HG02678 (cell line): ENCODE results near the gene PTDSS2.
"Not testable (repeated sequence)": the region's sequence is repeated elsewhere in the genome, so short reads cannot be mapped to it uniquely, and the experiment has no call there.

Experiments
- ATAC-seq: cut with Tn5 transposase; IDR thresholded peaks from one replicate; pipeline ENCODE4 v1.9.1; 2021; ENCODE audit warnings: mild to moderate bottlenecking, moderate library complexity; ENCODE audit not compliant: unreplicated experiment

The PTDSS2 gene

DNA sequence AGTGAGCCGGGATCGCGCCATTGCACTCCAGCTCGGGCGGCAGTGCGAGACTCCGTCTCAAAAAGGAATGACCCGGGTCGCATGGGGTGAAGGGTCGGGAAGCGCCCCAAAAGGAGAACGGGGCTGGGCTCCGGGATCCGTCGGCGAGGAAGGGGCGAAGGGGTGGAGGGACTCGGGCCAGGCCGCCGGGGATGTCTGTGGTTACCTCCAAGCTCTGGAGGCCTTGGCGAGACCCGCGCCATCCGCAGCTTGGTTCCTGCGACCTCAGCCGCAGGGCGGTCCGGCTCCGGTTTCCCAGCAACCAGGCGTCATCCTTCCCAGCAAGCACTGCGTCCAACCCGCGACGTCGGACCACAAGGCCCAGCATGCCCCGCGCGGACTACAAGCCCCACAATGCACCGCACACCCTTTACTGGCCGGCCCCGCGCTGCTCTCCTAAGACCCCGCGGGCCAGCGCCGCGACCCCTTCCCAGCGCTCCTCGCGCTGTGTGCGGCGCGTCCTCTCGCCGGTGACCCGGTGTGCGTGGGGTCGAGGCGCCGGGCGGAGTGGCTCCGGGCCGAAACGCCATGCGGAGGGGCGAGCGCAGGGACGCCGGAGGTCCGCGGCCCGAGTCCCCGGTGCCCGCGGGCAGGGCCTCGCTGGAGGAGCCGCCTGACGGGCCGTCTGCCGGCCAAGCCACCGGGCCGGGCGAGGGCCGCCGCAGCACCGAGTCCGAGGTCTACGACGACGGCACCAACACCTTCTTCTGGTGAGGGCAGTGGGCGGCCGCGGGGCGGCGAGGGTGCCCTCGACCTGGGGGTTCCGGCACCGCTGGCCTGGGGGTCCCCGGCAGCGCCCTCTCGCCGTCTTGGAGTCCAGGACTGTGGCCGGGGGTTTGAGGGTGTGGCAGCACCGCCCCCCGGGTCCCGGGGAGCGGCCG is at the start of gene PTDSS2:
TSS of gene PTDSS2 (plus strand) at position 391 of the 920 bp plus-strand sequence. CDS start at position 568, 177 bp downstream.
- peak; percentile 85 for ATAC-seq

DNA sequence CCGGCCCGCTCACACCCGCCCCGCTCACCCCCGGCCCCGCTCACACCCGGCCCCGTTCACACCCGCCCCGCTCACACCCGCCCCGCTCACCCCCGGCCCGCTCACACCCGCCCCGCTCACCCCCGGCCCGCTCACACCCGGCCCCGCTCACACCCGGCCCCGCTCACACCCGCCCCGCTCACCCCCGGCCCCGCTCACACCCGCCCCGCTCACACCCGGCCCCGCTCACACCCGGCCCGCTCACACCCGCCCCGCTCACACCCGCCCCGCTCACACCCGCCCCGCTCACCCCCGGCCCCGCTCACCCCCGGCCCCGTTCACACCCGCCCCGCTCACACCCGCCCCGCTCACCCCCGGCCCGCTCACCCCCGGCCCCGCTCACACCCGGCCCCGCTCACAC is 48.9 kb upstream of the PTDSS2 start:
- ATAC-seq, result not testable (repeated sequence)

DNA sequence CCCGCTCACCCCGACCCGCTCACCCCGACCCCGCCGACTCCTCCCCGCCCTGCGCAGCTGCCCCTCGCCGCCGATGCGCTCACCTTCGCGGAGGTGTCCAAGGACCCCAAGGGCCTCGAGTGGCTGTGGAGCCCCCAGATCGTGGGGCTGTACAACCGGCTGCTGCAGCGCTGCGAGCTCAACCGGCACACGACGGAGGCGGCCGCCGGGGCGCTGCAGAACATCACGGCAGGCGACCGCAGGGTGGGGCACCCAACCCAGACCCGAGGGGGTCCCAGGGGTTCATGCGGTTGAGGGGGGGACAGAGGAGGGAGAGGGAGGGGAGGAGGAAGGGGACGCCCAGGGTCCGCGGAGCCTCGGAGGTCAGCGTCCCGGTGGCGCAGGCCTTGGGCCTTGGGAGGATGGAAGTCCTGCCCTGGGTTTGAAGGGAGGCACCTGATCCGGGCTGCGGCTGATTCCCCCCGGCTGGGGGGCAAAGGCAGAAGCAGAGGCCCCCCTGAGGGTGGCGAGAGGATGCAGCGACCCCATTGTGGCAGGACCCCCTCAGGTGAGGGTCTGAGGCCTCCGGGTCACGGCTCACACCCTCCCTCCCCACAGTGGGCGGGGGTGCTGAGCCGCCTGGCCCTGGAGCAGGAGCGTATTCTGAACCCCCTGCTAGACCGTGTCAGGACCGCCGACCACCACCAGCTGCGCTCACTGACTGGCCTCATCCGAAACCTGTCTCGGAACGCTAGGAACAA is 46.9 kb upstream of the PTDSS2 start:
- ATAC-seq, result no peak

DNA sequence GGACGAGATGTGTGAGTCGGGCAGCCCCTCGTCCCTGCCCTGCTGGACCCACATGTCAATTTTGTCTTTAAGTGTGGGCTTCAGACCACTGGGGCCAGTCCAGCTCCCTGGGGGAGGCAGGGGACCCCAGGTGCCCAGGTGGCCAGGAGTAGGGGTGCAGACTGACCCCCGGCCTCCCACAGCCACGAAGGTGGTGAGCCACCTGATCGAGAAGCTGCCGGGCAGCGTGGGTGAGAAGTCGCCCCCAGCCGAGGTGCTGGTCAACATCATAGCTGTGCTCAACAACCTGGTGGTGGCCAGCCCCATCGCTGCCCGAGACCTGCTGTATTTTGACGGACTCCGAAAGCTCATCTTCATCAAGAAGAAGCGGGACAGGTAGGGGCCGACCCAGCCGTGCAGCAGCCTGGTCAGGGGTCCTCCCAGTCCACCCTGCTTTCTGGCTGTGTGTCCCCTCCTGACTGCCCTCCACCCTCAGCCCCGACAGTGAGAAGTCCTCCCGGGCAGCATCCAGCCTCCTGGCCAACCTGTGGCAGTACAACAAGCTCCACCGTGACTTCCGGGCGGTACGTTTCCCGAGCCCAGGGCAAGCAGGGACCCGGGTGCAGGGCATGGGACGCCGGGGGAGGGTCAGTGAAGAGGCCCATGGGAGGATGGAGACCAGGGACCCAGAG is 46.2 kb upstream of the PTDSS2 start:
- ATAC-seq, result no peak

DNA sequence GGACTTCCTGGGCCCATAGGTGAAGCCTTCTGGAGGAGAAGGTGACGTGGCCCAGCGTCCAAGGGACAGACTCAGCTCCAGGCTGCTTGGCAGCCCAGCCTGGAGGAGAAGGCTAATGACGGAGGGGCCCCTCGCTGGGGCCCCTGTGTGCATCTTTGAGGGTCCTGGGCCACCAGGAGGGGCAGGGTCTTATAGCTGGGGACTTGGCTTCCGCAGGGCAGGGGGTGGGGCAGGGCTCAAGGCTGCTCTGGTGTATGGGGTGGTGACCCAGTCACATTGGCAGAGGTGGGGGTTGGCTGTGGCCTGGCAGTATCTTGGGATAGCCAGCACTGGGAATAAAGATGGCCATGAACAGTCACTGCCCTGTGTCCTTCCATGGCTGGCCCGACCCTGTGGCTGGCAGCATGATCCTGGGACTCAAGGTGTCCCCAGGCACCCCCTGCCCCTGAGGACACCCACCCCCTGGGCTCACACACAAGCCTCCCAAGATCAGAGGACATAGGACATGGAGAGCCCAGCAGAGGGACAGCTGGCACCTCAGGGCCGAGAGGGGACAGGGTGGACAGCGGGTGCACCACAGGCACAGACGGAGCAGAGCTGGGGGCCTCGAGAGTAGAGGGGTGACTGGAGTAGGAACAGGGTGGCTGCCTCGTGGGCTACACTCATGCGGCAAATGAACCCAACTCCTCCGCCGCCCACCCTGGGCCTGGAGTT is 45.4 kb upstream of the PTDSS2 start:
- no peak for ATAC-seq

DNA sequence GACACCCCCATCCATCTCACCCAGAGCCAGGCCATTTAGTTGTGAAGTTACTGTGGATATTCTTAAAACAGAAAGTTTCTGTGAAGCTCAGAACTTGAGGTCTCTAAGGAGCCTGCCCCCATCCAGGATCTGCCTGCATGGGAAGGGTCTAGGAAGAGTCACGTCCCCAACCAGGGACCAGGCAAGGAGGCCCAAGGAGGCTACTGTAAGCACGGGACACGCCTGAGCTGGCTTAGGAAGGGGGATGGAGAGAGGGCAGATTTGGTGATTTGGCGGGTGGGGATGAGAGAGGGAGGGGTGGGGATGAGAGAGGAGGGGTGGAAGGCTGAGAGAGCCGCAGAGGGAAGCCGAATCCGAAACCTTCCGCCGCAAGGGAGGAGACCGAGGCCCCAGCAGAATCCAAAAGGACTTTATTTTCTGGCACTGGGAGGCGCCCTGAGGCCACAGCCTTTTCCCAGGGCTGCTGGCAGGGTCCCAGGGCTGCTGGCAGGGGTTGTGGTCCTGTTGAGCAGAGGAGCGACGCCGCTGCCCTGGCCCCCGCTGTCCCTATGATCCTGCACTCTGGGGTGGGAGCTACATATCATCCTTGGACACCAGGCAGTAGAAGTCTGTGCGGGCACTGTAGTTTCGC is 44.6 kb upstream of the PTDSS2 start:
- ATAC-seq, result no peak

DNA sequence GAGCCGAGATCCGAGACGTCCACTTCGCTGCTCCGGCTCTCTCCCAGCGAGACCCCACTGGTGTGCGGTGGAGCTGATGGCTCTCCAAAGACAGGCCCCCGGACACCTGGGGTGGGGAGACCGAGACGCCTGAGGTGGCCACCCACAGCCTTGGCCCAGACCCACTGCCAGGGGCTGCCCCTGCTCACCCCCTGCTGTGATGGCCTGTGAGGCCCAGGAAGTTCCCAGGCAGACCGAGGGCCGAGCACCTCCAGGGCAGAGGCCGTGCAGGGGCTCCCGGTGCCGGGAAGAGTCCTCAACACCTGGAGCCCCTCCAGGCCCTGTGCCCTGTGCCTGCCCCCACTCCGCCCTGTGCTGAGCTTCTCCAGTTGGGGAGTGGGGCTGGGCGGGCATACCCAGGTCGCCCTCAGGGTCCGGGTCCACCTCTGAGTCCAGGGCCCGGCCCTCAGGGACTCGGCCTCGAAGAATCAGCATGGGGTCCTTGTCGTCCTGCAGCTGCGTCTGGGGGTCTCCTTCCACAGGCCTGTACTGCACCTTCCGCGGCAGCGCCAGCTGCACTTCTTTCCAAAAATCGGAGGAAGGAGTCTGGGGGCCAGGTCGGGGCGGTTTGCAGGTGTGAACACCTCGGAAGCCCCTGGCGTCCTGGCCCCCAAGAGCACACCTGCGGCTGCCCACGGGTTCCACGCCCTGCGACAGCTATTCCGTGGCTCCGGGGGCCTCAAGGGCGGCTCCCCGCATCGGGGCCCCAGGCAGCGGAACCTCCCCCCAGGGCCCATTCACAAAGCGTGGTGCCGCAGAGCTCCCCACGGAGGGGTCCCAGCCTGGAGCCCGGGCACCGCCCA is 43.9 kb upstream of the PTDSS2 start:
- ATAC-seq, result no peak

DNA sequence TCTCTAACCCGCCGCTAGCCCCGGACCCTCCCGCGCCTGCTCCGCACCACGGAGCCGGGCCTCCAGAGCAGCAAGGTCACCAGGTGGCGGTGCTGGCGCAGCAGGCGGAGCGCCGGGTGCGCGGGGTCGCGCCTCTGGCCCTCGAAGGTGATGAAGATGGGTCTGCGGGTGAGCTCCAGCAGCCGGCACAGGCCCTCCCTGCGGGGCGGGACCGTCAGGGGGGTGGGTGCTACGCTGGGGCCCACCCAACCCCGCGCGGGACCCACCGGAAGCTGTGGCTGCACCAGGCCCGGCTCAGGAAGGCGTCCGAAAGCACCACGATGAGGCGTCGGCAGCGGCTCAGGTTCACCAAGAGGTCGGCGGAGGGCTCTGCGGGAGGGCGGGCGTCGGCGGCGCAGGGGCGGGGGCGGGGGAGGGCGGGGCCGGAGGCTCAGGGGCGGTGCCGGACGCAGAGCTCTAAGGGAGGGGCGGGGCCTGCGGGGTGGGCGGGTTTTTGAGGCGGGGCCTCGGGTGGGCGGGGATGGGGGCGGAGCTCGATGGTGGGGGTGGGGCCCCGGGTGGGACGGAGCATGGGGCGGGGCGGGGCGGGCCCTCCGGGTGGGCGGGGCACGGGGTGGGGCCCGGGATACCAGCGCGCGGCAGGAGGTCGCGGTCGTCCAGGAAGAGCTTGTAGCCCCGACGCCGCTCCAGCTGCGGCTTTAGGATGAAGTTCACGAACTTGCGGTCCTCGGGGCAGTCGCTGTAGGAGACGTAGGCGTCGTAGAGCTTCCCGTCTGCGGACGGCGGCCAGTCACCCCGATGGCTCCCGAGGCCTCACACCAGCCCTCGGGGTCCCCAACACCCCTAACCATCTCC is 43.1 kb upstream of the PTDSS2 start:
- peak; percentile 79 for ATAC-seq

DNA sequence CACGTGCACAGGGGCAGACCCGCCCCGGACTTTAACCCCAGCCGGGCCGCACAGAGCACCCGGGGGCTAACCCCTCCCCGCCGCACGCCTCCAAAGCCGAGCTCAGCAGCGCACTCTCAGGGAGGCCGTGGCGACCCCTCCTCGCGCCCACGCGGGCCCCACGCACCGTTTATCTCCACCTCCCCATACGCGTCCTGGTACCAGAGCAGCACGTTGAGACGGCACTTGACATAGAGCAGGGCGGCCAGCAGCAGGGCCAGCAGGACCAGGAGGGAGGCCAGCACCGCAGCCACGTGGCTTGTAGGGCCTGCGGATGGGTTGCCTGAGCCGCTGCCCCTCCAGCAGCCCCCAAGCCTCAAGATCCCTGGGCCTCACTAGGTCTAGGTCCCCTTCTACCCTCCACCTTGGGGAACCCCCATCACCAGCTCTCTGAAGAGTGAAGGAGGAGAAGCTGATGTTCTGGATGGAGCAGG is 42.4 kb upstream of the PTDSS2 start:
- ATAC-seq, result no peak

DNA sequence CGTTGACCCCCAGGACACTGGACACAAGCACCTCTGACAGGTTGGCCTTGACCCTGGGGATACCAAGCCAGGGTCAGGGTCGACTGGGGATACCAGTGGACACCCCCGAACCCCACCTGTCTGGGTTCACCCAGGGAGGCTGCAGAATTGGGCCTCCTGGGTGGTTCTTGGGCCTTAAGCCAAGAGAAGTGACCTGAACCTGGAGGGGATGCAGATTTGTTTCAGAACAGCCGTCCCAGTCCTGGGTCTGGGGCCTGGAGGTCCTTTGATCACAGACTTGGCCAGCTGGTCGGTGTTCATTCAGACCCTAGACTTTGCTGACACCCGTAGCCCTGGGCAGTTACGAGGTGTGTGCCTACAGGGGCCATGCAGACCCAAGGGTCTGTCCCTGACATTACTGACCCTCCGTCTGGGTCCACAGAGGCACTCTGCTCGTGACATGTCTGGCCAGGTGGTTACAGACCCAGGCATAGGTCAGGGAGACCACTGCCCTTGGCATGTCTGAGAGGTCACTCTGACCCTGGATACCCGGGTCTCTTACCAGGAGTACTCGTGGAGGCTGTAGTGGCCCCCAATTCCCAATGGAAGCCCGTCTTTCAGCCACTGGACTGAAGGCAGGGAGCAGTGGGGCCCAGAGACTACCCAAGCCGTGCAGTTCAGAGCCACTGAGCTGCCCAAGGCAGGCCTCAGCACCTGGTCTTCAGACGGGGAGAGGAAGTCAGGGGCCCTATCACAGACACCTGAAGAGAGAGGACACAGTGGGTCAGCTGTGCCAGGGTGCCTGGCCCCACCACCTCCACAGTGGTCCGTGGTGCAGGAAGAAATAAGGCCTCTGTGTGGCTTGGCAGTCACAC is 41.7 kb upstream of the PTDSS2 start:
- no peak for ATAC-seq

DNA sequence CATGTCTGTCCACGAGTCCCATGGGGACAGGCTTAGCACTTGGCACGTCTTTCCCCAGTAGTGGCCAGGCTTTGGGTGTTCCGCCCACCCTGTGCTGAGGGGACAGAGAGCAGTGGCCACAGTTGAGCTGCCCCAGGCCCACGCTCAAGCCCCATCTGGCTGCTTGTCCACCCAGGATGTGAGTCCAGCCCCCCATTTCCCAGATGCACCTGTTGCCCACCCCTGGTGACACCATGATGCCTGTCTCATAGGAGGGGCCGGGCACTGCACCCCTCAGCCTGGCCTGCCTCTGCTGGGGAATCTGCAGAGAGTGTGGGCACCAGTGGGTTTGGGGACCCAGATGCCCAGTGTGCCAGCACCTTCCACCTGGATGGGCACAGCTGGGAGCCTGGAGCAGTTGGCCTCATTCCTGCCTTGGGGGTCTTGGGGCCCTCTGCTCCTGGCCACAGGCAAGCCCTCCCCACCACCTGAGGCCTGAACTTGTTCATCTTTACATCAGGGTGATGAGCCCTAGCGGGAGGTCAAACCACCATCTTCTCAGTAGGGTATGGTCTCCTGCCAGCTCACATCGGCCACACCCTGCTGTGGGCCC is 41.0 kb upstream of the PTDSS2 start:
- no peak for ATAC-seq

DNA sequence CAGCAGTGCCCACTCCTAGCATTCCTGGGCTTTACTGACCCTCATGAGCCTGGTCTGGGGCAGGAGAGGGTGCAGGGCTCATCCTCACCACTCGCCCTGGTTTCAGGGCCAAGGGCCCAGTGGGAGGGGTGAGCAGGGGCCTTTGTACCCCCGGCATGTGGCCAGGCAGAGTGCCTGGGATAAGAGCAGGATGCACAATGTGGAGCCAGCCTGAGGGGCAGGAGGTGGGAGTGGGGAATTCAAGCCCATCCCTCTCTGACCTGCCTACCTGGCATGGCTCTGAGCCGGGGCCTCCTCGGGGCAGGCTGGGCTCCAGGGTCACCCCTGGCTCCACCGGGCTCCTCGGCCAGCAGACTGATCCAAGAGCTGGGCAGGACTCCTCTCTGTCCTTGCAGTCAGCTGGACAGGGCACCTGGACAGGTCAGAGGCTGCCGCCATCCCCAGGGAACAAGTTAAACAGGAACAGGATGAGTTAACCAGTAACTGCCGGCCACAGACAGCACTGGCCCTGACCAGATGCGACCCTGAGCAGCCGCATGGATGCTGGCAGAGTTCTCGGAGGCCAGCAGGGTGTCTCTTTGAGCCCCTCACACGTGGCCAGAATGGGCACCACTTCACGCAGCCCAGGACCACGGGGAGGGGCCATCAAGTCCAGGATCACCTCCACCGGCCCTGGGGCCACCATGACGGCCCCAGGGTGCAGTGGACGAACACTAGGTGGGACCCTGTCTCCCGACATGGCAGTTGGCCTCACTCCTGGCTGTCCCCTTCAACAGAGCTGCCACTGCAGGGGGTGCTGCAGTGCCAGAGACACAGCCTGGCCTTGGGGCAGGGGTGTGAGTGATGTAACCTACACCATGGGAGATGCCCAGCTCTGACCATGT is 40.2 kb upstream of the PTDSS2 start:
- ATAC-seq, result no peak

DNA sequence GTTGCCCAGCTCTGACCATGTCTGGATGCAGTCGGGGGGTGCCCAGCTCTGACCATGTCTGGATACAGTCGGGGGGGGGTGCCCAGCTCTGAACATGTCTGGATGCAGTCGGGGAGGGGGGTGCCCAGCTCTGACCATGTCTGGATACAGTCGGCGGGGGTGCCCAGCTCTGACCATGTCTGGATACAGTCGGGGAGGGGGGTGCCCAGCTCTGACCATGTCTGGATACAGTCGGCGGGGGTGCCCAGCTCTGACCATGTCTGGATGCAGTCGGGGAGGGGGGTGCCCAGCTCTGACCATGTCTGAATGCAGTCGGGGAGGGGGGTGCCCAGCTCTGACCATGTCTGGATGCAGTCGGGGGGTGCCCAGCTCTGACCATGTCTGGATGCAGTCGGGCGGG is 39.4 kb upstream of the PTDSS2 start:
- ATAC-seq, result not testable (repeated sequence)

DNA sequence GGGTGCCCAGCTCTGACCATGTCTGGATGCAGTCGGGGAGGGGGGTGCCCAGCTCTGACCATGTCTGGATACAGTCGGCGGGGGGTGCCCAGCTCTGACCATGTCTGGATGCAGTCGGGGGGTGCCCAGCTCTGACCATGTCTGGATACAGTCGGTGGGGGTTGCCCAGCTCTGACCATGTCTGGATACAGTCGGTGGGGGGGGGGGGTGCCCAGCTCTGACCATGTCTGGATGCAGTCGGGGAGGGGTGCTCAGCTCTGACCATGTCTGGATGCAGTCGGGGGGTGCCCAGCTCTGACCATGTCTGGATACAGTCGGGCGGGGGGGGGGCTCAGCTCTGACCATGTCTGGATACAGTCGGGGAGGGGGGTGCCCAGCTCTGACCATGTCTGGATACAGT is 38.6 kb upstream of the PTDSS2 start:
- not testable (repeated sequence) for ATAC-seq

DNA sequence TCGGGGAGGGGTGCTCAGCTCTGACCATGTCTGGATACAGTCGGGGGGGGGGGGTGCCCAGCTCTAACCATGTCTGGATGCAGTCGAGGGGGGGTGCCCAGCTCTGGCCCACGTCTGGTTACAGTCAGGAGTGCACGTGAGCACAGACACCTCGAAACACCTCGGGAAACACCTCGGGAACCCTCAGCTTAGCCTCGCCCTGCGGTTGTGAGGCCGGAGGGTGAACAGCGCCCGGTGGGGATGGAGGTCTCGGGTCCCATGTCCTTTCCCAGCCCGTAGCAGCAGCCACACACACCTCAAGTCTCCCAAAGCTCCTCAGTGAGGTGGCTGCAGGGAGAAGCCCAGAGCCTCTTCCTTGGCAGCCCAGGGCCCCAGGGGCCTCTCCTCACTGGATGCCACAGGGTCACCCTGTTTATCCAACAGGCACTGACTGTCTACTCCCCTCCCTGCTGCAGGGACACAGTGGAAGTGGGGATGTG is 37.4 kb upstream of the PTDSS2 start:
- no peak for ATAC-seq
